ENCODE data around the gene CCDC88A.
"Not testable (repeated sequence)": the region's sequence is repeated elsewhere in the genome, so short reads cannot be mapped to it uniquely, and the experiment has no call there.

Gene CCDC88A

GRCh38 chr2:55395724-55396605 is 23.7 kb downstream of the CCDC88A start:
- peaks cover 52% of the 10 kb centered on the region for H3K36me3 ChIP-seq (ENCODE audit: insufficient read depth, low read length)
- H2AFZ ChIP-seq (ENCODE audit: low read length) = no peak overlapping the region
- H3F3A ChIP-seq (ENCODE audit: insufficient read depth, low read length) = peaks cover 11% of the 10 kb centered on the region
- H3K4me1 ChIP-seq (ENCODE audit: insufficient read depth, low read length, severe bottlenecking) = no peaks in the 10 kb centered on the region
- H3K9me2 ChIP-seq (ENCODE audit: low read depth, low read length) = no peaks in the 10 kb centered on the region
- no peak overlapping the region for H3K27ac ChIP-seq (ENCODE audit: low read depth, low read length, poor library complexity, severe bottlenecking)
- peaks cover 56% of the 10 kb centered on the region for H3K79me2 ChIP-seq (ENCODE audit: insufficient read depth, low read length)
- H3K4me2 ChIP-seq (ENCODE audit: low read length) = no peak overlapping the region
- H4K20me1 ChIP-seq (ENCODE audit: insufficient read depth, low read length) = no peaks in the 10 kb centered on the region
- H3K9ac ChIP-seq (ENCODE audit: low read length) = no peak overlapping the region
- no peak for TF ChIP-seq EZH2 (IDR thresholded peaks at IDR 0.05; ENCODE audit: borderline replicate concordance, low read length)
- TF ChIP-seq, protein P1, sequence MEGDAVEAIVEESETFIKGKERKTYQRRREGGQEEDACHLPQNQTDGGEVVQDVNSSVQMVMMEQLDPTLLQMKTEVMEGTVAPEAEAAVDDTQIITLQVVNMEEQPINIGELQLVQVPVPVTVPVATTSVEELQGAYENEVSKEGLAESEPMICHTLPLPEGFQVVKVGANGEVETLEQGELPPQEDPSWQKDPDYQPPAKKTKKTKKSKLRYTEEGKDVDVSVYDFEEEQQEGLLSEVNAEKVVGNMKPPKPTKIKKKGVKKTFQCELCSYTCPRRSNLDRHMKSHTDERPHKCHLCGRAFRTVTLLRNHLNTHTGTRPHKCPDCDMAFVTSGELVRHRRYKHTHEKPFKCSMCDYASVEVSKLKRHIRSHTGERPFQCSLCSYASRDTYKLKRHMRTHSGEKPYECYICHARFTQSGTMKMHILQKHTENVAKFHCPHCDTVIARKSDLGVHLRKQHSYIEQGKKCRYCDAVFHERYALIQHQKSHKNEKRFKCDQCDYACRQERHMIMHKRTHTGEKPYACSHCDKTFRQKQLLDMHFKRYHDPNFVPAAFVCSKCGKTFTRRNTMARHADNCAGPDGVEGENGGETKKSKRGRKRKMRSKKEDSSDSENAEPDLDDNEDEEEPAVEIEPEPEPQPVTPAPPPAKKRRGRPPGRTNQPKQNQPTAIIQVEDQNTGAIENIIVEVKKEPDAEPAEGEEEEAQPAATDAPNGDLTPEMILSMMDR (IDR thresholded peaks at IDR 0.05; ENCODE audit: low read length) = no peak
- 0 out of 2 replicates have a peak, but pooled peaks cover 5% of the 10 kb centered on the region for H3K9me3 ChIP-seq (ENCODE audit: low read length)
- no peak overlapping the region for H3K4me3 ChIP-seq (ENCODE audit: low read depth, low read length, poor library complexity, severe bottlenecking)
- H3K27me3 ChIP-seq (ENCODE audit: insufficient read depth, low read length) = no peaks in the 10 kb centered on the region

DNA sequence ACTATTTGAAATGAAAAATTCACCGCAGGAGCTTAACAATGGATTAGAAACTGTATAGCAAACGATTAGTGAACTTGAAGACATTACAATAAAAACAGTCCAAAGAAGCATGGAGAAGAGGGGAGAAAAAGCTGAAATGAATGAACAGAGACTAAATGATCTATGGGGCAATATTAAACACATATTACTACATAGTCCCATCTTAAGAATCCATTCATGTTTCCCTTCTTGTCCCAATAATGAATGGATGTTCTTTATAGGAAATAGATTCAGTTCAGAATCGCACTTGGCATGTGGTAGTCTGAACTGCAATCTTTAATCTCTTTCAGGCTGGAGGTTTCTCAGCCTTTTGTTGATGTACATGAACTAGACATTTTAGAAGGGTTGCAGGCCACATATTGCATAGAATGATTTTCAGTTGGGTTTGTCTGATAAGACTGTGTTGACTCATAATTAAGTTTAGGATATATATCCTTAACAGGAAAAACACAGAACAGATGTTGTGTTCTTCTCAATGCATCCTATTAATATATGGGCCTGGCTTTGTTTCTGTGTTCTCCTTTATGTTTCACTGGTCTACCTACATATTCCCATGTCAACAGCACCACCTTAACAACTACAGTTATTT is 27.9 kb downstream of the CCDC88A start:
- Histone ChIP-seq H3K79me2 (ENCODE audit: insufficient read depth, low read length) (peaks cover 59% of the 10 kb centered on the region), H3F3A (ENCODE audit: insufficient read depth, low read length) (peaks cover 15% of the 10 kb centered on the region), H3K4me3 (ENCODE audit: low read depth, low read length, poor library complexity, severe bottlenecking) (no peak overlapping the region), H3K9me3 (ENCODE audit: low read length) (0 out of 2 replicates have a peak, but pooled peaks cover 5% of the 10 kb centered on the region), H3K27me3 (ENCODE audit: insufficient read depth, low read length) (no peaks in the 10 kb centered on the region), H3K9ac (ENCODE audit: low read length) (no peak overlapping the region), H4K20me1 (ENCODE audit: insufficient read depth, low read length) (no peaks in the 10 kb centered on the region), H3K4me1 (ENCODE audit: insufficient read depth, low read length, severe bottlenecking) (no peaks in the 10 kb centered on the region), H3K27ac (ENCODE audit: low read depth, low read length, poor library complexity, severe bottlenecking) (no peak overlapping the region), H3K9me2 (ENCODE audit: low read depth, low read length) (no peaks in the 10 kb centered on the region), H2AFZ (ENCODE audit: low read length) (no peak overlapping the region), H3K4me2 (ENCODE audit: low read length) (no peak overlapping the region), H3K36me3 (ENCODE audit: insufficient read depth, low read length) (peaks cover 57% of the 10 kb centered on the region)
- no peak for TF ChIP-seq EZH2 (IDR thresholded peaks at IDR 0.05; ENCODE audit: borderline replicate concordance, low read length)

- Histone ChIP-seq H3K27ac (ENCODE audit: low read depth, low read length, poor library complexity, severe bottlenecking) (no peak overlapping the region), H3F3A (ENCODE audit: insufficient read depth, low read length) (peaks cover 15% of the 10 kb centered on the region), H3K4me2 (ENCODE audit: low read length) (no peak overlapping the region), H3K4me1 (ENCODE audit: insufficient read depth, low read length, severe bottlenecking) (no peaks in the 10 kb centered on the region), H3K4me3 (ENCODE audit: low read depth, low read length, poor library complexity, severe bottlenecking) (no peak overlapping the region), H3K79me2 (ENCODE audit: insufficient read depth, low read length) (peaks cover 59% of the 10 kb centered on the region), H3K9ac (ENCODE audit: low read length) (no peak overlapping the region), H3K9me3 (ENCODE audit: low read length) (0 out of 2 replicates have a peak, but pooled peaks cover 5% of the 10 kb centered on the region), H2AFZ (ENCODE audit: low read length) (no peak overlapping the region), H3K9me2 (ENCODE audit: low read depth, low read length) (no peaks in the 10 kb centered on the region), H3K36me3 (ENCODE audit: insufficient read depth, low read length) (peaks cover 60% of the 10 kb centered on the region), H4K20me1 (ENCODE audit: insufficient read depth, low read length) (no peaks in the 10 kb centered on the region), H3K27me3 (ENCODE audit: insufficient read depth, low read length) (no peaks in the 10 kb centered on the region)
- TF ChIP-seq, protein P1 (IDR thresholded peaks at IDR 0.05; ENCODE audit: low read length) = no peak
- TF ChIP-seq EZH2 (IDR thresholded peaks at IDR 0.05; ENCODE audit: borderline replicate concordance, low read length) = no peak
Observed at GRCh38 chr2:55391155-55391554, 28.5 kb downstream of the CCDC88A start.

DNA sequence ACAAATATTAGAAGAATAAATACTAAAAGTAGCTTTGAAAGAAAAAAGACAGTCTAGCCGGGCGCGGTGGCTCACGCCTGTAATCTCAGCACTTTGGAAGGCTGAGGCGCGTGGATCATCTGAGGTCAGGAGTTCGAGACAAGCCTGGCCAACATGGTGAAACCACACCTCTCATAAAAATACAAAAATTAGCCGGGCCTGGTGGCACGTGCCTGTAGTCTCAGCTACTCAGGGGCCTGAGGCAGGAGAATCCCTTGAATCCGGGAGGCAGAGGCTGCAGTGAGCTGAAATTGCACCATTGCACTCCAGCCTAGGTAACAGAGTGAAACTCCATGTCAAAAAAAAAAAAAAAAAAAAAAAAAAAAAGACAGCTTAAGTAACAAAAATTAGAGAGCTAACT is 34.1 kb downstream of the CCDC88A start:
- not testable (repeated sequence) for H2AFZ ChIP-seq (ENCODE audit: low read length); H3K4me3 ChIP-seq (ENCODE audit: low read depth, low read length, poor library complexity, severe bottlenecking); H3K9me2 ChIP-seq (ENCODE audit: low read depth, low read length); H3K9me3 ChIP-seq (ENCODE audit: low read length); H3K27me3 ChIP-seq (ENCODE audit: insufficient read depth, low read length); H4K20me1 ChIP-seq (ENCODE audit: insufficient read depth, low read length); H3K9ac ChIP-seq (ENCODE audit: low read length); H3K4me2 ChIP-seq (ENCODE audit: low read length); H3K27ac ChIP-seq (ENCODE audit: low read depth, low read length, poor library complexity, severe bottlenecking); H3K4me1 ChIP-seq (ENCODE audit: insufficient read depth, low read length, severe bottlenecking); H3F3A ChIP-seq (ENCODE audit: insufficient read depth, low read length)
- H3K79me2 ChIP-seq (ENCODE audit: insufficient read depth, low read length) = peaks cover 45% of the 10 kb centered on the region
- H3K36me3 ChIP-seq (ENCODE audit: insufficient read depth, low read length) = peaks cover 72% of the 10 kb centered on the region
